Activated T-helper 1 cell treated with anti-CD3 and anti-CD28 coated beads, Interleukin-12 subunit alpha, Interleukin-12 subunit beta, Interleukin-2, Interleukin-4 antibody, amounts not matched to agents 30 ng/mL and 10 ng/mL and 1 ng/mL, durations not matched to agents 14 hours and 24 hours and 36 hours (primary cell): Measurements from ENCODE around the gene VCX3A. TPM values are rescaled to one million over a fixed set of nuclear protein-coding genes. Genes with fewer than 3 reads are reported as not detected.
"Not testable (repeated sequence)": the region's sequence is repeated elsewhere in the genome, so short reads cannot be mapped to it uniquely, and the experiment has no call there.

Experiments used
- DNase-seq: peaks from one replicate; pipeline ENCODE4 v3.0.0; 2021; ENCODE audit warnings: low spot score
- H3K27ac Mint-ChIP-seq: one replicate; pipeline ENCODE4 v1.8.0; 2021; ENCODE audit warnings: mild to moderate bottlenecking, mixed read lengths
- H3K27me3 Mint-ChIP-seq: one replicate; pipeline ENCODE4 v1.8.0; 2022; ENCODE audit warnings: mild to moderate bottlenecking, moderate library complexity, mixed read lengths; ENCODE audit not compliant: insufficient read depth
- H3K36me3 Mint-ChIP-seq: one replicate; pipeline ENCODE4 v1.8.0; 2021; ENCODE audit warnings: low read depth, mixed read lengths
- H3K4me1 Mint-ChIP-seq: one replicate; pipeline ENCODE4 v1.8.0; 2021; ENCODE audit warnings: low read depth, mixed read lengths
- H3K4me3 Mint-ChIP-seq: one replicate; pipeline ENCODE4 v1.8.0; 2021; ENCODE audit warnings: mild to moderate bottlenecking, moderate library complexity, mixed read lengths
- H3K9me3 Mint-ChIP-seq: one replicate; pipeline ENCODE4 v1.8.0; 2021; ENCODE audit warnings: mixed read lengths
- intact Hi-C: fragments of 100-400 bp; cut with micrococcal nuclease; formaldehyde crosslinking; loops from one replicate; pipeline ENCODE4 v1.15.1; 2024
- total RNA-seq: library from RNA; stranded (reverse); gene quantifications from 2 replicates; pipeline ENCODE4 v1.2.3, GENCODE V29; 2022

The VCX3A gene
- not detected in 2 replicates for total RNA-seq

- H3K27me3 Mint-ChIP-seq, intact Hi-C loops, H3K36me3 Mint-ChIP-seq, H3K4me3 Mint-ChIP-seq, H3K9me3 Mint-ChIP-seq, DNase-seq, H3K27ac Mint-ChIP-seq, H3K4me1 Mint-ChIP-seq: not testable (repeated sequence)
Observed at GRCh38 chrX:6535018-6535417, at the start of gene VCX3A. VCX3A (minus strand) TSS chrX:6535118; CDS start chrX:6534497, 621 bp downstream.

DNA sequence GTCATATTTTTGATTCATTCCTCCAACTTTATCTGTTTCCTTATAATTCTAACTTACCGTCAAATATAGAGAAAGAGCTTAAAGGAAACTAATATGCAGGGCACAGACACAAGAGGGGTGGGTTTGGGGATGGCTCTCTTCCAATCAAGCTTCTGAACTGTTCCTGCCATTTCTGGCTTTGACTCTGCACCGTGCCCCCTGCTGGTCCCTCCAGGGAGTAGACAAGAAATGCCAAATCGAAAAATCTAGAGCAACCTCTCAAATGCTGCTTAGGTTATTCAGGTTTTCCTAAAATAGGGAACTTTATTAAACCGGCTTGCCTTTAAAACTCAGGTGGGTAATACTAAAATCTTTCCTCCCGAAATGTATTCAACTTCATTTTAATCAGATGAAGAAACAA is 39.8 kb upstream of the VCX3A start:
- intact Hi-C loops: no loop called here
- no peak for DNase-seq
- Mint-ChIP-seq H3K9me3 (no peaks in the 10 kb centered on the region), H3K36me3 (no peaks in the 10 kb centered on the region), H3K27me3 (no peaks in the 10 kb centered on the region), H3K27ac (no peak overlapping the region), H3K4me3 (no peak overlapping the region), H3K4me1 (no peaks in the 10 kb centered on the region)

GRCh38 chrX:6568031-6568430 is 33.1 kb upstream of the VCX3A start:
- Mint-ChIP-seq H3K27me3 (no peaks in the 10 kb centered on the region), H3K4me1 (no peaks in the 10 kb centered on the region), H3K9me3 (no peaks in the 10 kb centered on the region), H3K27ac (no peak overlapping the region), H3K4me3 (no peak overlapping the region), H3K36me3 (no peaks in the 10 kb centered on the region)
- DNase-seq: no peak
- intact Hi-C loops: no loop called here

DNA sequence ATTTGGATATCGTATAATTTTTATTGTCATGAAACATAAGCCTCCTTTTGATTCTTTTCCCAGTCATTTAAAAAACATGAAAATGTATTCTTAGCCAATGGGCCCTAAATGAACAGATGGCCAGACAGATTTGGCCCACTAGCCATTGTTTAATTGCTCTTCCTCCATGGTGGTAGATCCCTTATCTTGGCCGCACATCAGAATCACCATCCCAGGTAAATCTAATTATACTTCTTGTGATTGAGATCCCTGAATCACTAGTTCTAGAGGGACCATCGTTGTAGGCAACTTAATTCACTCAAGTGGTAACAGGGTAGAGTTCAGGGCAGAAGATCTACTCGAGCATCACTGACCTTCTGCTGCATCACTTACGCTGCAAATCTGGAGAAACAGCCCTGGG is 24.1 kb upstream of the VCX3A start:
- H3K9me3 Mint-ChIP-seq: peaks cover 3% of the 10 kb centered on the region
- intact Hi-C loops: no loop called here
- no peaks in the 10 kb centered on the region for H3K36me3 Mint-ChIP-seq
- H3K27ac Mint-ChIP-seq: no peak overlapping the region
- H3K4me3 Mint-ChIP-seq: no peak overlapping the region
- H3K27me3 Mint-ChIP-seq: no peaks in the 10 kb centered on the region
- no peak for DNase-seq
- H3K4me1 Mint-ChIP-seq: no peaks in the 10 kb centered on the region

- no peaks in the 10 kb centered on the region for H3K36me3 Mint-ChIP-seq
- H3K9me3 Mint-ChIP-seq: peaks cover 7% of the 10 kb centered on the region
- H3K4me1 Mint-ChIP-seq: no peaks in the 10 kb centered on the region
- no peak overlapping the region for H3K4me3 Mint-ChIP-seq
- H3K27me3 Mint-ChIP-seq: no peaks in the 10 kb centered on the region
- intact Hi-C loops: no loop called here
- DNase-seq: no peak
- H3K27ac Mint-ChIP-seq: no peak overlapping the region
Observed at GRCh38 chrX:6557690-6558089, 22.8 kb upstream of the VCX3A start.

GRCh38 chrX:6550999-6551398 is 16.1 kb upstream of the VCX3A start:
- H3K9me3 Mint-ChIP-seq: peaks cover 10% of the 10 kb centered on the region
- H3K27me3 Mint-ChIP-seq: no peaks in the 10 kb centered on the region
- no peak for DNase-seq

DNA sequence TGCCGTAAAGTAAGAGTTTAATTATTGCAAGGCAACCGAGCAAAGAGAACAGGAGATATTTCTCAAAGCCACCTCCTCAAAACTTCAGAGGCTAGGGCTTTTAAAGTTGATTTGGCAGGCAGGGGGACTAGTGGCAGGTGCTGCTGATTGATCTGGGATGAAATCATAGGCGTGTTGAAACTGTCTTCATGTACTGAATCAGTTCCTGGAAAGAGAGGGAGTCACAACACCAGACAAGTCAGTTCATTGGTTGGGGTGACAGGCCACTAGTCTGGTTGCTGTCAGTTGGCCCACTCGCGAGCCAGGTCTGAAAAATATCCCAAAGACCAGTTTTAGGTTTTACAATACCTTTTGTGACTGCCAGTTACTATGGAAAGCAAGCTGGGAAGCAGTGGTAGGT is 10.8 kb upstream of the VCX3A start:
- no peak overlapping the region for H3K27ac Mint-ChIP-seq
- H3K9me3 Mint-ChIP-seq: no peaks in the 10 kb centered on the region
- intact Hi-C loops: no loop called here
- no peaks in the 10 kb centered on the region for H3K4me1 Mint-ChIP-seq
- H3K36me3 Mint-ChIP-seq: no peaks in the 10 kb centered on the region
- DNase-seq: no peak
- no peaks in the 10 kb centered on the region for H3K27me3 Mint-ChIP-seq
- no peak overlapping the region for H3K4me3 Mint-ChIP-seq

More at GRCh38 chrX:6550999-6551398, 16.1 kb upstream of the VCX3A start:
- H3K27ac Mint-ChIP-seq: no peak overlapping the region
- H3K4me1 Mint-ChIP-seq: no peaks in the 10 kb centered on the region
- H3K4me3 Mint-ChIP-seq: no peak overlapping the region
- no peaks in the 10 kb centered on the region for H3K36me3 Mint-ChIP-seq
- intact Hi-C loops: no loop called here

- Mint-ChIP-seq H3K4me3 (no peak overlapping the region), H3K4me1 (no peaks in the 10 kb centered on the region), H3K27me3 (no peaks in the 10 kb centered on the region), H3K36me3 (no peaks in the 10 kb centered on the region), H3K27ac (no peak overlapping the region), H3K9me3 (no peaks in the 10 kb centered on the region)
- intact Hi-C loops: no loop called here
- no peak for DNase-seq
Observed at GRCh38 chrX:6526564-6527136, 8.3 kb downstream of the VCX3A start.

- intact Hi-C loops: no loop called here
Observed at GRCh38 chrX:6517376-6517775, 17.5 kb downstream of the VCX3A start.

DNA sequence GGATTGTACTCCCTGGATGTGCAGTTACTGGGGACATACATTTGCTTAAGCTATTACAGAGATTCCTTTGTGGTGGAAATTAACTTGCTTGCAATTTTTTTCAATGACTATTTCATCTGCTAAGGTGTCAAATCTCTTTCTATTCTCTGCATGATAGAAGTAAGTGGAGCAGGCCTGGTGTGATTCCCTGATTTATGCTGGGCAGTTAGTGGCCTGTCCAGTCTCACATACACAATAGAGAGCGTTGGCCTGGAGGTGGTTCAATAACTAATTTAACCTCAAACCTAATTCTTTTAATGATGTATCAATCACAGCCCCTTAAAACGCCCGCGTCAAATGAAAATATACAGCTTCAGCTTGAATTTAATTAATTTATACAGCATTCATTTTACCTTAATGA is 28.5 kb downstream of the VCX3A start:
- Mint-ChIP-seq H3K36me3 (no peaks in the 10 kb centered on the region), H3K4me1 (no peaks in the 10 kb centered on the region), H3K27ac (no peak overlapping the region), H3K4me3 (no peak overlapping the region), H3K27me3 (no peaks in the 10 kb centered on the region), H3K9me3 (no peaks in the 10 kb centered on the region)
- intact Hi-C loops: no loop called here
- no peak for DNase-seq

More at GRCh38 chrX:6517376-6517775, 17.5 kb downstream of the VCX3A start:
- Mint-ChIP-seq H3K27ac (no peak overlapping the region), H3K9me3 (no peaks in the 10 kb centered on the region), H3K36me3 (no peaks in the 10 kb centered on the region), H3K27me3 (no peaks in the 10 kb centered on the region), H3K4me1 (no peaks in the 10 kb centered on the region), H3K4me3 (no peak overlapping the region)
- no peak for DNase-seq

DNA sequence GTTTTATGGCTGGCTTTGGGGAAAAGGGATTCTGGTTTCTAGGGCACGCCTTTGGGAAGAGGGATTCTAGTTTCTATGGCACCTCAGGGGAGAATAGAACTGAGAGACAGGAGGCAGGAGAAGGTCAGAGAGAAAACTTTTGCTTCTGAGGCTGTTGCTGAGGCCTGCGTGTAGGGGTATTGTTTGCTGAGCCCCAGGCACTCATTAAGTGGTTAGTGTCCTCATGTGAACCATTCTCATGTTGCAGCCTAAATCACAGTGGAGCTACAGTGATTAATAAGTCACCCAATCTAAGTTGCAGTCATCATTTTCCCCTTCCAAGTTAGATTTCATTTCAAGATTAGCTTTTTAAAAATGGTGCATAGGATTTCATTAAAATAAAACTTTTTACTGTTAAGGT is 29.0 kb downstream of the VCX3A start:
- no peaks in the 10 kb centered on the region for H3K27me3 Mint-ChIP-seq
- no peaks in the 10 kb centered on the region for H3K36me3 Mint-ChIP-seq
- no peak overlapping the region for H3K4me3 Mint-ChIP-seq
- no peaks in the 10 kb centered on the region for H3K4me1 Mint-ChIP-seq
- no peak for DNase-seq
- no peak overlapping the region for H3K27ac Mint-ChIP-seq
- H3K9me3 Mint-ChIP-seq: no peaks in the 10 kb centered on the region
- intact Hi-C loops: no loop called here

DNA sequence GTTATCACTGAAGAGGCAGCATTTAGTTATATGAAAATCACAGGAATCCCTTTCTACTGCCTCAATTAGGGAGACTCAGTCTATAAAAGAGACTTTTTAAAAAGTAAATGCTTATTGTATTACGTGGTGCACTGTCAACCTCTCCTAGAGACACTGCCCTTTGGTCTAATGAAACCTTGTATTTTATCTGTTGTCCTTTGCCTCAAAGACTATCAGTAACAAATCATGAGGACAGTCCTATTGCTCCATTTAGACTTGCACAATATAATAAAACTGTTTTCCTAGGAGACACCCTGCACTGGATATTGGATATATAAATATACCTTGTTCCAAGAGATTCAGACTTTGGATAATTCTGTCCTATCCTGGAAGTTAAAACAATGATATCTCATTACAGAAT is 34.2 kb downstream of the VCX3A start:
- DNase-seq: no peak
- no peak overlapping the region for H3K4me3 Mint-ChIP-seq
- no peak overlapping the region for H3K27ac Mint-ChIP-seq
- H3K4me1 Mint-ChIP-seq: no peaks in the 10 kb centered on the region
- no peaks in the 10 kb centered on the region for H3K27me3 Mint-ChIP-seq
- H3K36me3 Mint-ChIP-seq: no peaks in the 10 kb centered on the region
- no peaks in the 10 kb centered on the region for H3K9me3 Mint-ChIP-seq
- intact Hi-C loops: no loop called here

- no peaks in the 10 kb centered on the region for H3K36me3 Mint-ChIP-seq
- no peak overlapping the region for H3K4me3 Mint-ChIP-seq
- intact Hi-C loops: no loop called here
- H3K4me1 Mint-ChIP-seq: no peaks in the 10 kb centered on the region
- no peak for DNase-seq
- no peaks in the 10 kb centered on the region for H3K9me3 Mint-ChIP-seq
- no peaks in the 10 kb centered on the region for H3K27me3 Mint-ChIP-seq
- no peak overlapping the region for H3K27ac Mint-ChIP-seq
Observed at GRCh38 chrX:6498324-6498723, 36.6 kb downstream of the VCX3A start.
